GM13977 (cell line): ENCODE measurements around the gene HOXC11.
A peak's percentile ranks its signal among the peaks of the same experiment; 100 is the strongest.

ENCODE experiments used
- DNase-seq: peaks from one replicate; pipeline ENCODE4 v3.0.0; 2012; ENCODE audit warnings: low spot score
- CTCF ChIP-seq: IDR thresholded peaks from 2 replicates; pipeline ENCODE4 v1.5.1; 2012; ENCODE audit warnings: mild to moderate bottlenecking, control low read depth; ENCODE audit not compliant: insufficient read depth; ENCODE audit errors: extremely low read depth, missing control alignments
- in situ Hi-C: fragments of 300-500 bp; cut with MboI; formaldehyde crosslinking; loops from one replicate; pipeline ENCODE4 v1.12.0; 2022; ENCODE audit warnings: low sequenced_read_pairs, low pct_unique_long_range_greater_than_20kb, mixed read lengths, inconsistent platforms; ENCODE audit not compliant: unreplicated experiment

The HOXC11 gene

GRCh38 chr12:53994009-53994263, 21.0 kb downstream of the HOXC11 start:
- DNase-seq = no peak
- in situ Hi-C loops = no loop called here
- no peak for TF ChIP-seq CTCF

GRCh38 chr12:53994264-53995001, 21.5 kb downstream of the HOXC11 start:
- no peak for TF ChIP-seq CTCF
- no peak for DNase-seq
- in situ Hi-C loops = no loop called here

- TF ChIP-seq CTCF = no peak
- in situ Hi-C loops = no loop called here
- DNase-seq = no peak
These were observed 22.1 kb downstream of the HOXC11 start for GRCh38 chr12:53995002-53995377.

- in situ Hi-C loops = no loop called here
- no peak for DNase-seq
- no peak for TF ChIP-seq CTCF
These were observed 22.7 kb downstream of the HOXC11 start for GRCh38 chr12:53995378-53996239.

- DNase-seq = peak; percentile 69
- no peak for TF ChIP-seq CTCF
- in situ Hi-C loops = no loop called here
These were observed 23.6 kb downstream of the HOXC11 start for GRCh38 chr12:53996240-53997203.
